GM15510 (cell line): ENCODE measurements around the gene IFT81.

ENCODE experiments used
- POLR2A ChIP-seq: IDR thresholded peaks from 3 replicates; pipeline ENCODE4 v1.6.1; 2011; ENCODE audit warnings: borderline replicate concordance; ENCODE audit not compliant: insufficient read length; ENCODE audit errors: extremely low read depth

IFT81 gene

DNA sequence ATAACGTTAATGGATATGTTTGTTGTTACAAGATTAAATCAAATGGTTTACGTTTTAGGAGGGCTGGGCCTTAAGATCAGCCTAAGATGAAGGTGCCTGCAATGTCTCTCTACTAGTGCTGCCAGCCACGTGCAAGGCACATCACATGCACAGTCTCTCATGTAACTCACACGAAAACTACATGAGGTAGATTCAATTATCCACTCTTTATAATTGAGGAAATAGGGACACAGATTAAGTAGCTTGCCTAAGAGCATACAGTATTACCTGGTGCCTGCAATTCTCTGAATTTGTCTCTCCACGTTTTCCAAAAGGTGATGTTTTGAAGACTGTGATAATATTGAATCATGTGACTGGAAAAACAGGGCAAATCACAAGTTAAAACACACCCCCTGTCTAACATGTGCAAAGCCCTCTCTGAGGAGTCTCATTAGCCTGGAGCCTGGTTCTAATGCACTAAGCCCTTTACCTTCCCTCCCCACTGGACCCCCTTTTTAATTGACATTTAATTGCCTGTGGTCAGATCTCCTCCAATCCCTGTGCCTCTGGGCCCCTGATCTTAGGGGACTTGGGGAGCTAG, 142.3 kb downstream of the IFT81 start:
- TF ChIP-seq POLR2A, result no peak

DNA sequence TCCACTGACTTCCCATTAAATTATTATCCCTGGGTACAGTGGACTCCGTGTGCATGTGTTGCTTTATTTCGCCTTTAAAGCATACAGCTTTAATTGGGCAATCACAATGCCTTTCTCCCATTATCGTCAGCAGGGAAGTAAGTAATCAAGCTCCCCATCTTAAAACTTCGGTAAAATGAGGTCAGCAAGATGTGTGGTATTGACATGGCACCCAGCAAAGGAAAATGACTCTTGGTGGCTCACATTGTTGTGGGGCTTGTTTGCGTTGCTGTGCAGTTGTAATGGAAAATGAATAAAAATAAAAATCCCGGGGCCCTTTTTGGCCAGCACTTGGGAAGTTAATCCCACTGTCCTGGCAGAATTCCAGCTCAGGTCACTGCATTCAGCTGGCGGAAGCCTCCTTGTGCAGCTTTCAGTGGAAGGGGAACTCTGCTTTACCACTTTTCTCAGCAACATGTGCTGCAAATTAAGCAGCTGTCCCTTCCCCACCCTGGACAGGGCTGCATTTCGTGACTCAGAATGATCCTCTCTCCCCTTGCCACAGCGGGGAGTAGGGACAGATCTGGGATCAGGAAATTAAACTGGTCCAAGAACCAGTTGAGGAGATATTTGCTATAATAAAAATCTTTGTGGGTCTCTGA, 142.9 kb downstream of the IFT81 start:
- TF ChIP-seq POLR2A, result no peak
